Endothelial cell of umbilical vein (primary cell): ENCODE data around the gene MYLK.

Source experiments
- CTCF ChIP-seq, 2 donors: IDR thresholded peaks; 1 replicate in 1 of 2; 2 replicates in 1 of 2; pipeline ENCODE4 v1.5.1; 2011; ENCODE audit warnings: low read length in 2 of 2, mild to moderate bottlenecking in 2 of 2, moderate library complexity in 2 of 2, control low read depth in 1 of 2, inconsistent platforms in 1 of 2, low read depth in 1 of 2; ENCODE audit not compliant: insufficient read depth in 1 of 2; ENCODE audit errors: extremely low read depth in 1 of 2
- EZH2 ChIP-seq: IDR thresholded peaks from 2 replicates; pipeline ENCODE4 v1.6.1; 2012; ENCODE audit warnings: borderline replicate concordance, low read depth, mild to moderate bottlenecking, moderate library complexity, low read length, inconsistent platforms; ENCODE audit not compliant: severe bottlenecking
- MAX ChIP-seq: IDR thresholded peaks from 2 replicates; pipeline ENCODE4 v1.6.1; 2011; ENCODE audit not compliant: insufficient read depth, insufficient read length
- POLR2A ChIP-seq: IDR thresholded peaks from 2 replicates; pipeline ENCODE4 v1.6.1; 2012; ENCODE audit warnings: low read depth, mild to moderate bottlenecking, control low read depth, low read length
- POLR2AphosphoS5 ChIP-seq: IDR thresholded peaks from 2 replicates; pipeline ENCODE4 v1.6.1; 2012; ENCODE audit warnings: low read depth, mild to moderate bottlenecking, control low read depth, low read length, moderate library complexity; ENCODE audit not compliant: insufficient read depth

- TF ChIP-seq POLR2A: no peak
- no peak for TF ChIP-seq POLR2AphosphoS5
- TF ChIP-seq CTCF (IDR thresholded peaks at IDR 0.05; ENCODE audit: extremely low read depth in 1 of 2, insufficient read depth in 1 of 2, low read depth in 1 of 2, low read length in 2 of 2): no peak
- no peak for TF ChIP-seq EZH2
- TF ChIP-seq MAX: no peak
Measured at GRCh38 chr3:123872621-123873020, 11.5 kb downstream of the MYLK start.
